ENCODE data around the gene NDUFS3.
"Not testable (repeated sequence)": the region's sequence is repeated elsewhere in the genome, so short reads cannot be mapped to it uniquely, and the experiment has no call there.

The NDUFS3 gene

DNA sequence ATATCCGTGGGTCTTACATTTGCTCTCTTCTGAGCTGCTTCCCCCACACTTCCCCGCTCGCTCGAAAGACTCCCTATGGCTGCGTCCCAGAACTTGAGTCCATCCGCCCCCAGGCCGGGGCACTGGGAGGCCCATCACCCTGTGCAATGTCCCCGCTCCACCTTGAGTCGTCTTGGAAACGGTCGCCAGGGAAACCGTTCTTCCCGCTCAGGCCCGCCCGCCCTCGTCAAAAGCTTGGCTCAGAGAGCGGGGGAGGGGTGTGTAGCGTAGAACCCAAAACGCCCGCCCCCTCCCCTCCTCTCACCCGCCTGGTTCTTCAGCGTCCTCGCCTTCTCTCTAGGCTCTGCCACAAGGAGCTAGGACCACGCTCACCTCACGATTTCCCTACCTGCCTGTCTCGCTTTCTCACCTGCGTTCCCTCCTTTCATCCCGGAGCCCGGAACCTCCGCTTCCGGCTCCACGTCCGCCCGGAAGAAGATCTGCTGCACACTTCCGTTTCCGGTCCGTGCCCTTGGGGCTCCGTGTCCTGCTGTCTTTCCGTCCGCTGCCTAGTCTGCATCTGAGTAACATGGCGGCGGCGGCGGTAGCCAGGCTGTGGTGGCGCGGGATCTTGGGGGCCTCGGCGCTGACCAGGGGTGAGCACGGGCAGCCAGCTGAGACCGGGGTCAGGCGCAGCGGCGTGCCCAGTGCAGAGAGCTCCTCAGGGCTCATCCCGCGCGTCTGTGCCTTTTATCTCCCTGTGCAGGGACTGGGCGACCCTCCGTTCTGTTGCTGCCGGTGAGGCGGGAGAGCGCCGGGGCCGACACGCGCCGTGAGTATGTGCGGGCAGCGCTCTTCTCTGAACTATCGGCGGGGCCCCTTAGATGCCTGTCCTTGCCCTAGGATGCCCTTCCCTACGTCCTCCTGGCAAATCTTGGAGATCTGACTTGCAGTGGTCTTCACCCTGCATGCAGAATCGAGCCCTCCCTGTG, at the start of gene NDUFS3, which contains the start of gene KBTBD4:
NDUFS3 (plus strand) TSS at position 551 of the 971 bp plus-strand sequence; CDS start at position 569, 18 bp downstream.
KBTBD4 (minus strand) TSS at position 447 of the 971 bp plus-strand sequence; CDS start at position 428, 19 bp downstream.
- DNase-seq, result peak; percentile 90

DNA sequence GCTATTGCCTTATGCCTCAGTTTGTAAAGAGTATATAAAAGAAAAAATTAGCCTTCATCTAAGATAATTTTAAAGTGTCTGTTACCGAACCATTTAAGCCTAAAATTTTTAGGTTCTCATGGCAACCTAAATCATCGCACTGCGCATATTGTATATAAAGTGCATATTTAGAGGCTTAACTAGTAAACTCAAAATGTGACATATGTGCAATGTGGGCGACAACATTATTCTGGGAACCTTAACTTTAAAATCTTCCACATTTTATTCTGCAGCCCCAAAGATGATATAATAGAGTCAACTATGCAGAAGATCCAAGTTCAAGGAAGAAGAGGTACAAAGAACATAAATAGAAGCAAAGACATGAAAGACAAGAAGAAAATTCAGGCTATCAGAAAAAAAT, 48.9 kb upstream of the NDUFS3 start:
- DNase-seq, result no peak

- not testable (repeated sequence) for DNase-seq
These were observed 48.2 kb upstream of the NDUFS3 start for GRCh38 chr11:47530721-47531120.

DNA sequence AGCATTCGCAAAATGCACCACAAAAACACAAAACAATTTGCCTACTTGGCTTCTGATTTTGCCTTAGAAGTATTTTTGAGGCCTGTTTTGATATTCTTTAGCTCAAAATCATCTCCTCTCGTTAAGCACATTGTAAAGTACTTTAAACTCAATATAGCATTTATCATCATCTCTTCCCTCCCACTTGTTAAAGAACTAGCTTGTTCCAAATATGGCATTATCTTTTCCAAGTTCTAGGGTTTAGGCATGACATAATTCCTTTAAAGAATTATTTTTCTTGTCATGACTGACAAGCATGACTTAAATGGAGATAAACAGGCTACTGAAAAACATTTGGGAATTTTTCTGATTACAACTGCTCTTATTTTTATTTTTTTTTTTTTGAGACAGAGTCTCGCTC, 47.2 kb upstream of the NDUFS3 start:
- no peak for DNase-seq

- no peak for DNase-seq
These were observed 46.2 kb upstream of the NDUFS3 start for GRCh38 chr11:47532597-47533213.

DNA sequence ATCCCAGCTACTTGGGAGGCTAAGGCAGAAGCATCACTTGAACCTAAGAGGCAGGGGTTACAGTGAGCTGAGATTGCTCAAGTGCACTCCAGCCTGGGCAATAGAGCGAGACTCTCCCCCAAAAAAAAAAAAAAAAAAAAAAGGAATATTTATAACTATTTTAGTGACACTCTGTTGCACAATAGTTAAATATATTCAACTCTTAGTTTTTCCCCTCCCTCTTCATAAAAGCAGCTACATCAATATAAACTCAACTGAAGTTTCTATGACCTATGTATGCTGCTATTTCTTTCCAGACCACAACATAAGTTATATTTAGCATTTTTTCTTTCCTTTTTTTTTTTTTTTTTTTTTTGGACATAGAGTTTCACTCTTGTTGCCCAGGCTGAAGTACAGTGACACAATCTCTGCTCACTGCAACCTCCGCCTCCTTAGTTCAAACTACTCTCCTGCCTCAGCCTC, 45.2 kb upstream of the NDUFS3 start:
- no peak for DNase-seq

- DNase-seq, result no peak
These were observed 44.1 kb upstream of the NDUFS3 start for GRCh38 chr11:47534704-47535251.

DNA sequence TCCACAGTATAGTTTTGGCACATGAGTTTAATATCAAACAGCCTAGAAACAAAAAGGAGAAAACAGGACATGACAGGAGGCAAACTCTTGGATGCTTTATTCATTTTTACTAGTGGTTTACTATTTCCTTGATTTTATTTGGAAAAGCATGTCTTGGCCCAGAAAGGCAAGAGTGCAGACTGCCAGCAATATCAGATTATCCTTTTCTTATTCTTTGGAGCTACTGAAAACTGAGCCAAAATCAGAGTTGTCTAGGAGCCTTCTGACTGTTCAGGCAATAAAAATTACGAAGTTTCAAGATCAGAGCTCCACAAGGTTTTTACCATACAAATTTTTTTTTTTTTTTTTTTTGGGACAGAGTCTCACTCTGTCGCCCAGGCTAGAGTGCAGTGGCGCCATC, 42.0 kb upstream of the NDUFS3 start:
- no peak for DNase-seq

- no peak for DNase-seq
These were observed 39.9 kb upstream of the NDUFS3 start for GRCh38 chr11:47538741-47539565.

GRCh38 chr11:47539681-47540039, 39.2 kb upstream of the NDUFS3 start:
- no peak for DNase-seq

- no peak for DNase-seq
These were observed 37.8 kb upstream of the NDUFS3 start for GRCh38 chr11:47541070-47541469.

DNA sequence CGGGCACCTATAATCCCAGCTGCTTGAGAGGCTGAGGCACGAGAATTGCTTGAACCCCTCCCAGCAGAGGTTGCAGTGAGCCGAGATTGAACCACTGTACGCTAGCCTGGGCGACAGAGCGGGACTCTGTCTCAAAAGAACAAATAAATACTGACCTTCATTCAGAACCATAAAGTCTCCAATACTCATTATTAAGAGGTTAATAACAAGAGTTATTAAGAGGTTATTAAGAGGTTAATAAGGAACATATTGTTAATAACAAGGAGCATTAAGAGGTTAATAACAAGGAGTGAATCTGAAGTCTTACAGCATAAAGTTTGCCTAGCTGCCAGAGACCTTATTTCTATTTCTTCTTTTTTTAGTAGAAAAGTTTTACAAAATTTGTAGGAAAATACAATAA, 33.6 kb upstream of the NDUFS3 start:
- no peak for DNase-seq

DNA sequence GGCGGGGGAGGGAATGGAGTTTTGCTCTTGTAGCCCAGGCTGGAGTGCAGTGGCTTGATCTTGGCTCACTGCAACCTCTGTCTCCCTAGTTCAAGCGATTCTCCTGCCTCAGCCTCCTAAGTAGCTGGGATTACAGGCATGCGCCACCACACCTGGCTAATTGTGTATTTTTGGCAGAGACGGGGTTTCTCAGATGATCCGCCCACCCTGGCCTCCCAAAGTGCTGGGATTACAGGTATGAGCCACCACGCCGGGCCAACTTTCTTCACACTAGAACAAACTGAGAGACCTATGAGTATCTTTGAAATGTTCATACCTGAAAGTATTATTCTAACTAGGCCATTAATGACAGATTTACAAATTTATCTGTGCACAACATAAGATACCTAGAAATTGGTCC, 32.6 kb upstream of the NDUFS3 start:
- DNase-seq, result not testable (repeated sequence)

DNA sequence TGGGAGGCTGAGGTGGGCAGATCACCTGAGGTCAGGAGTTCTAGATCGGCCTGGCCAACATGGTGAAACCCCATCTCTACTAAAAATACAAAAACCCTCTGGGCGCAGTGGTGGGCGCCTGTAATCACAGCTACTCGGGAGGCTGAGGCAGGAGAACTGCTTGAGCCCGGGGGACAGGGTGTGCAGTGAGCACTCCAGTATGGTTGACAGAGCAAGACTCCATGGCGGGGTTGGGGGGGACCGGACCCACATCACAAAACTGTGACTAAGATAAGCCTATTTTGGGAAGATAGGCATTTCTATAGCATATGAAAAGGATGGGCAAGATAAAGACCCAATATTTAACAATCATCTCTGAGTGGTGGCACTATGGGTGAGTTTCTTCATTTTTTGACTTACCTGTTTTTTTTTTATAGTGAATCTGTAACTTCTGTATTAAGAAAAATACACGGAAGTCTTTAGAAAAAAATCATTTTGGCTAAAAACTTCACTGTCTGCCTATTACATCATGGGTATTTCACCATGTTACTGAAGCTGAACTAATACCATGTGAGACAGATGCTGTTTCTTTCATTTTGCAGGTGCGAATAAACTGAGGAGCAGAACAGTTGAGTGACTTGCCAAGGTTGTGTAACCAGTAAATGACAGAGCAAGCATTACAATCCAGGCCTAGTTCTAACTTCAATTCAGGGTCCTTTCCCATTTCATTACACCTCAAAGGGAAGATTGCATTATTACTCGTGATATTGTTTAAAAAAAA, 28.4 kb upstream of the NDUFS3 start:
- no peak for DNase-seq

DNA sequence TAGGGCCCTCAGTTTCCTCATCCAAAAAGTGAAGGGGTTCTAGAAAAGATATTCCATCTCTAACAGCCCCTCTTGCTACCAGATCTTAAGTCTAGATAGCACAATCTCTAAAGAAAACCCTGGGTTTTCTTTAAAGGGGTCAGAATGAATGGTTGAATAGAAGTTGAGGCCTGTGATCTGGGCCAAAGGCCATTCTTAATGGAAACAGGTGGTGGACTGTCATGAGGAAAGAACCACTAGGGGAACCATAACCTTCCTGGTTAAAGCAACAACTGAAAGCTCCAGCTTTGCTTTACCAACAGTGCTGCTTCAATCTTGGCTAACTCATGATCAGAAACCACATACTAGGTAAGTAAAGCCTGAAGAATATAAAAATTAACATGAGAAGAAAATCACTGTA, 27.8 kb upstream of the NDUFS3 start:
- peak; percentile 37 for DNase-seq

GRCh38 chr11:47552056-47552565, 26.8 kb upstream of the NDUFS3 start:
- DNase-seq, result peak; percentile 19

- DNase-seq, result peak; percentile 94
These were observed 26.1 kb upstream of the NDUFS3 start, which contains the start of gene CELF1 for GRCh38 chr11:47552566-47553405. CELF1 (minus strand) TSS chr11:47553132; CDS start chr11:47499523, 53,609 bp downstream.

- DNase-seq, result no peak
These were observed 25.5 kb upstream of the NDUFS3 start for GRCh38 chr11:47553406-47553743.

DNA sequence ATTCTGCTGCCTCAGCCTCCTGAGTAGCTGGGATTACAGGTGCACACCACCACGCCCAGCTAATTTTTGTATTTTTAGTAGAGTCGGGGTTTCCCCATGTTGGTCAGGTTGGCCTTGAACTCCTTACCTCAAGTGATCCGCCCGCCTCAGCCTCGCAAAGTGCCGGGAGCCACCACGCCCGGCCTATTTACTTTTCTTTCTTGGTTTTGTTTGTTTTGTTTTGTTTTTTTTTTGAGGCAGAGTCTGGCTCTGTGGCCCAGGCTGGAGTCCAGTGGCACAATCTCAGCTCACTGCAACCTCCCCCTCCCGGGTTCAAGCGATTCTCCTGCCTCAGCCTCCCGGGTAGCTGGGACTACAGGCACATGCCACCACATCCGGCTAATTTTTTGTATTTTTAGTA, 21.9 kb upstream of the NDUFS3 start:
- not testable (repeated sequence) for DNase-seq

- DNase-seq, result no peak
These were observed 20.2 kb upstream of the NDUFS3 start for GRCh38 chr11:47558695-47559094.

- DNase-seq, result no peak
These were observed 18.4 kb upstream of the NDUFS3 start for GRCh38 chr11:47560426-47560825.

Measured in activated CD4-positive, alpha-beta T cell treated with anti-CD3 and anti-CD28 coated beads, Interleukin-2, amount 50 U/mL, for 16 hours (primary cell).